SH-SY5Y (cell line): ENCODE measurements around the gene ILK.

ENCODE experiments used
- GATA2 ChIP-seq: IDR thresholded peaks from 2 replicates; pipeline ENCODE4 v1.6.1; 2011; ENCODE audit warnings: mild to moderate bottlenecking, low read depth, low read length
- GATA3 ChIP-seq: IDR thresholded peaks from 2 replicates; pipeline ENCODE4 v1.6.1; 2011; ENCODE audit warnings: low read depth, mild to moderate bottlenecking, low read length, moderate library complexity

DNA sequence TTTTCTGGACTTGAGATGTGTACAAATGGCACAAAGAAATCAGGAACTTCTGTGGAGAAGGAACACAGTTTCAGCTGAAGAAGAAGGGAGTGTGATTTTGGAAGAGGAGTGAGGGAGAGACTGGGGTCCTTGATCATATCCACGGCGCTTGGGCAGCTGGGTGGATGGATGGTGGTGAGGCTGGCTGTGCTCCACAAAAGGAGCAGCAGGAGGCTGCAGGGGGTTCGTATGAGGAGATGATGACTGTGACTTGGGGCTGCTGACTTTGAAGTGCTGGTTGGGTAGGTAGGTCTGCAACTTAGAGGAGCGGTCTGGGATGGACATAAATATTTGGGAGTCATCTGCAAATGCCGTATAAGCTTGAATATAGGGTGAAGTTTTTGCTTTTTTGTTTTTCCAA, 53.4 kb downstream of the ILK start:
- TF ChIP-seq GATA2 = no peak
- no peak for TF ChIP-seq GATA3
